ENCODE measurements around the gene INPP4B. TPM values are rescaled to one million over a fixed set of nuclear protein-coding genes. Genes with fewer than 3 reads are reported as not detected.

Gene INPP4B
- total RNA-seq, 1 experiment from 2014 or later = 41.0 TPM

GRCh38 chr4:142406917-142407501, 439.1 kb downstream of the INPP4B start:
- peak; percentile 63 for DNase-seq
- ChIA-PET POLR2A (ENCODE audit: unreplicated experiment) (interaction anchor here (1.7 kb wide), 1 partner anchor 67 kb away, joined by 9 read pairs; no protein-coding TSS in a partner anchor), CTCF (no interaction called here)
- H4K20me1 ChIP-seq (ENCODE audit: low read length) = no peaks in the 10 kb centered on the region
- H3K4me1 ChIP-seq (ENCODE audit: insufficient read depth, low read length) = peaks cover 55% of the 10 kb centered on the region
- H2AFZ ChIP-seq (ENCODE audit: low read length) = peak overlapping the region; percentile 4; the same call in 1 of the 2 replicates
- no peaks in the 10 kb centered on the region for H3K9me3 ChIP-seq (ENCODE audit: low read length)
- H3K27me3 ChIP-seq (ENCODE audit: low read length) = no peaks in the 10 kb centered on the region
- H3K36me3 ChIP-seq (ENCODE audit: low read depth, low read length) = peaks cover 8% of the 10 kb centered on the region
- H3K79me2 ChIP-seq (ENCODE audit: low read length) = peaks cover 17% of the 10 kb centered on the region
- H3K27ac ChIP-seq (ENCODE audit: low read length) = peak overlapping the region; percentile 97
- ATAC-seq = no peak
- H3F3A ChIP-seq (ENCODE audit: low read length, unreplicated experiment) = peaks cover 10% of the 10 kb centered on the region
- intact Hi-C loops (cut with micrococcal nuclease) = loop anchor here (2.0 to 10.0 kb wide), 3 partner anchors 122 to 262 kb away; no protein-coding TSS in a partner anchor
- peak overlapping the region; percentile 79 for H3K9ac ChIP-seq (ENCODE audit: low read length)
- TF ChIP-seq EZH2 (IDR thresholded peaks at IDR 0.05; ENCODE audit: low read length, unreplicated experiment) (no peak), EZH2phosphoT487 (IDR thresholded peaks at IDR 0.05; ENCODE audit: borderline replicate concordance, low read length) (no peak)
- TF ChIP-seq, protein P1, sequence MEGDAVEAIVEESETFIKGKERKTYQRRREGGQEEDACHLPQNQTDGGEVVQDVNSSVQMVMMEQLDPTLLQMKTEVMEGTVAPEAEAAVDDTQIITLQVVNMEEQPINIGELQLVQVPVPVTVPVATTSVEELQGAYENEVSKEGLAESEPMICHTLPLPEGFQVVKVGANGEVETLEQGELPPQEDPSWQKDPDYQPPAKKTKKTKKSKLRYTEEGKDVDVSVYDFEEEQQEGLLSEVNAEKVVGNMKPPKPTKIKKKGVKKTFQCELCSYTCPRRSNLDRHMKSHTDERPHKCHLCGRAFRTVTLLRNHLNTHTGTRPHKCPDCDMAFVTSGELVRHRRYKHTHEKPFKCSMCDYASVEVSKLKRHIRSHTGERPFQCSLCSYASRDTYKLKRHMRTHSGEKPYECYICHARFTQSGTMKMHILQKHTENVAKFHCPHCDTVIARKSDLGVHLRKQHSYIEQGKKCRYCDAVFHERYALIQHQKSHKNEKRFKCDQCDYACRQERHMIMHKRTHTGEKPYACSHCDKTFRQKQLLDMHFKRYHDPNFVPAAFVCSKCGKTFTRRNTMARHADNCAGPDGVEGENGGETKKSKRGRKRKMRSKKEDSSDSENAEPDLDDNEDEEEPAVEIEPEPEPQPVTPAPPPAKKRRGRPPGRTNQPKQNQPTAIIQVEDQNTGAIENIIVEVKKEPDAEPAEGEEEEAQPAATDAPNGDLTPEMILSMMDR (conservative IDR thresholded peaks at IDR 0.05; ENCODE audit: low read depth, low read length) = no peak
- H3K9me2 ChIP-seq (replicated peaks; ENCODE audit: low read length) = no peaks in the 10 kb centered on the region
- peak overlapping the region; percentile 64; the same call in 1 of the 2 replicates for H3K4me3 ChIP-seq (ENCODE audit: low read length)
- TSS peak; percentile 6 for BruUV-seq (replicated peaks)
- peak overlapping the region; percentile 84 for H3K4me2 ChIP-seq (ENCODE audit: low read length)

- peak overlapping the region; percentile 4; the same call in 1 of the 2 replicates for H2AFZ ChIP-seq (ENCODE audit: low read length)
- ChIA-PET POLR2A (ENCODE audit: unreplicated experiment) (interaction anchor here (0.6 to 1.7 kb wide), 2 partner anchors 67 to 308 kb away, joined by 8 to 9 read pairs; no protein-coding TSS in a partner anchor), CTCF (no interaction called here)
- H3K27ac ChIP-seq (ENCODE audit: low read length) = peak overlapping the region; percentile 97
- peak overlapping the region; percentile 64; the same call in 1 of the 2 replicates for H3K4me3 ChIP-seq (ENCODE audit: low read length)
- no TSS peak for BruUV-seq (replicated peaks)
- H3F3A ChIP-seq (ENCODE audit: low read length, unreplicated experiment) = peaks cover 10% of the 10 kb centered on the region
- TF ChIP-seq EZH2phosphoT487 (IDR thresholded peaks at IDR 0.05; ENCODE audit: borderline replicate concordance, low read length) (no peak), EZH2 (IDR thresholded peaks at IDR 0.05; ENCODE audit: low read length, unreplicated experiment) (no peak)
- TF ChIP-seq, protein P1 (conservative IDR thresholded peaks at IDR 0.05; ENCODE audit: low read depth, low read length) = no peak
- H3K79me2 ChIP-seq (ENCODE audit: low read length) = peaks cover 19% of the 10 kb centered on the region
- peaks cover 9% of the 10 kb centered on the region for H3K36me3 ChIP-seq (ENCODE audit: low read depth, low read length)
- H3K9me2 ChIP-seq (replicated peaks; ENCODE audit: low read length) = no peaks in the 10 kb centered on the region
- H3K9ac ChIP-seq (ENCODE audit: low read length) = peak overlapping the region; percentile 79
- H4K20me1 ChIP-seq (ENCODE audit: low read length) = no peaks in the 10 kb centered on the region
- no peak for DNase-seq
- intact Hi-C loops (cut with micrococcal nuclease) = loop anchor here (2.0 to 10.0 kb wide), 3 partner anchors 122 to 262 kb away; no protein-coding TSS in a partner anchor
- no peak for ATAC-seq
- H3K9me3 ChIP-seq (ENCODE audit: low read length) = no peaks in the 10 kb centered on the region
- H3K27me3 ChIP-seq (ENCODE audit: low read length) = no peaks in the 10 kb centered on the region
- peaks cover 56% of the 10 kb centered on the region for H3K4me1 ChIP-seq (ENCODE audit: insufficient read depth, low read length)
- H3K4me2 ChIP-seq (ENCODE audit: low read length) = peak overlapping the region; percentile 84
These were observed 439.6 kb downstream of the INPP4B start for GRCh38 chr4:142406499-142406835.

Data from PC-3 (cell line).